HG03097 (cell line): ENCODE results near the gene CBLC.

Source experiments
- ATAC-seq: cut with Tn5 transposase; IDR thresholded peaks from one replicate; pipeline ENCODE4 v1.9.1; 2021; ENCODE audit not compliant: unreplicated experiment, low FRiP score

CBLC gene

GRCh38 chr19:44745887-44746600 is 31.6 kb upstream of the CBLC start:
- ATAC-seq: no peak

DNA sequence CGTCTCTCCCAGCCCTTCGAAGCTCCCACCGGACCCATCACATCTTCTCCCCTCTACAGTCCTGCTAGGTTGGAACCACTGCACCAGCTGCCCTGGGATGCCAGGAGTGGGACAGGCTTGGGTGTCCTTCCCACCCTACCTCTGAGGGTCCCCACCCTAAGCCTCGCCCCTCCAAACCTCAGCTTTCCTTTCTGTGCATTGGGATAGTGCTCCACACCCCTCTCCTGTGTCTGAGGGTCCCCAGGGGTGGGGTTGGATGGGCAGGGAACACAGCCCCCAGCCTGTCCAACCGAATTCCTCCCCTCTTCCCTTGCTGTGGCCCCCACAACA is 31.1 kb upstream of the CBLC start:
- ATAC-seq: no peak

DNA sequence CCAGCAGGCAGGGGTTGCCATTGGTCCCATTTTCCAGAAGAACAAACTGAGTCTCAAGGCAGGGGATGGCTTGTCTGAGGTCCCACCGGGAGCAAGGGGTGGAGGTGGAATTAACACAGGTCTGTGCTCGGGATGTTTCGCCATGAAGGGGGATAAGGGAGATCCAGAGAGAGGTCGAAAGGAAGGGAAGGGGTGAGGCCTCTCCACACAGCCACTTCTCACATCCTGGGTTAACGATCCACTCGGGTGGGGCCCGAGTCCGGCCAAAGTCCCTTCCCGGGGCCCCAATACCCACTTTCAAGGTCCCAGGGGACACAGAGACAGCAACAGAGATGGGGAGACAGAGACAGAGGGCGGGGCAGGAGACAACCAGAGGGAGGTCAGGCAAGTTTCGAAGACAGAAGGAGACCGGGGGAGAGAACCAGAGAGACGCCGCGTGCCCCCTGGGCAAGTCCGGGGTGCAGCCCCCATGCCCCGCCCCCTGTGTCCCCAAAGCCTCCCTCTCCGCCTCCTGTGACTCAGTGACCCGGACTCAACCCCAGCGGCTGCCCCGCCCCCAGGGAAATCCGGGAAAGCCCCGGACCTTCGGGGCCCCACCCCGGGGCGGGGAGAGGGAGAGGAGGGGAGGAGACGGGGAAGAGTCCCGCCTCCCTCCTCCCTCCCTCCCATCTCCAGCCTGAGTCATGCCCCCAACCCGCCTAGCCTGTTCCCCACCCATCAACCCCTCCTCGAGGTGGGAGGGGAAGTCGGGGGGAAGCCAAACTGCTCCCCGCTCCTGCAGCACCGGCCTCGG is 30.5 kb upstream of the CBLC start:
- ATAC-seq: peak; percentile 51

- no peak for ATAC-seq
Measured at GRCh38 chr19:44747739-44748425, 29.8 kb upstream of the CBLC start.

- ATAC-seq: no peak
Measured at GRCh38 chr19:44748426-44749254, 29.1 kb upstream of the CBLC start, which contains the start of gene BCL3. Gene BCL3, plus strand, starts transcription at chr19:44748708. Its CDS starts 83 bp downstream, at chr19:44748791.

GRCh38 chr19:44749292-44749691 is 28.4 kb upstream of the CBLC start:
- ATAC-seq: no peak

DNA sequence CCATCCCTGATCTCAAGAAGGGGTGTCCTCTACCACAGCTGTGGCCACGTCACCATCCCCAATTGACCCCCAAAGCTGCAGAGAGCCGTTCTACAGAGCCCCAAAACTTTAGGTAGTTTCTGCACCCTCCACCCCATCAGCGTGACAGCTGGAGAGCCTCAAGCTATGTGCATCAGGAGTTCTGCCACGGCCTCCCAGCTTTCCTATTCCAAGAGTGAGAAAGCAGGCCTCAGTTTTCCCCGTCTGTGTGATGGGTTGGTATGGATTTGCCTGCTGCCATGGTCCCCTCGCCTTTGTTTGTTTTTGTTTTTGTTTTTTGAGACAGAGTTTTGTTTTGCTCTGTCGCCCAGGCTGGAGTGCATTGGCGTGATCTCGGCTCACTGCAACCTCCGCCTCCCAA is 27.7 kb upstream of the CBLC start:
- ATAC-seq: no peak

DNA sequence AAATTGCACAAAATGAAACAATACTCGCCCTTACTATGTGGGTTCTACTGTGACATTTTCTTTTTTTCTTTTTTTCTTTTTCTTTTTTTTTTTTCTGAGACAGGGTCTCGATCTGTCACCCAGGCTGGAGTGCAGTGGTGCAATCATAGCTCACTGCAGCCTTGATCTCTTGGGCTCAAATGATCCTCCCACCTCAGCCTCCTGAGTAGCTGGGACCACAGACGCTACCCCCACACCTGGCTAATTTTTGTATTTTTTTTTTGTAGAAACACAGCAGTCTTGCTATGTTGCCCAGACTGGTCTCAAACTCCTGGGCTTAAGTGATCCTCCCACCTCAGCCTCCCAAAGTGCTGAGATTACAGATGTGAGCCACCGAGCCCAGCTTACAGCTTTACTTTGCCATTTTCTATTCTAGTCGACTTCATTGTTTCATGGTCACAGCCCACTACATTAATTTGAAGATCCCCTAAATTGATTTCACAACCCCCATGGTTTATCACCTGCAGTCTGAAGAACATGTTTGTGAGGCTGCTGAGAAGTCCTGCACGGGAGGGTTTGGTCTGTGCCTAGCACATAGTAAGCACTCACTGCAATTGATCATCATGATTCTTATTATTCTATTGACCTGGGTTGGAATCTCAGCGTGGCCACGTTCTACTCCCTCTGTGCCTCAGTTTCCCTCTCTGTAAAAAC is 25.4 kb upstream of the CBLC start:
- no peak for ATAC-seq

DNA sequence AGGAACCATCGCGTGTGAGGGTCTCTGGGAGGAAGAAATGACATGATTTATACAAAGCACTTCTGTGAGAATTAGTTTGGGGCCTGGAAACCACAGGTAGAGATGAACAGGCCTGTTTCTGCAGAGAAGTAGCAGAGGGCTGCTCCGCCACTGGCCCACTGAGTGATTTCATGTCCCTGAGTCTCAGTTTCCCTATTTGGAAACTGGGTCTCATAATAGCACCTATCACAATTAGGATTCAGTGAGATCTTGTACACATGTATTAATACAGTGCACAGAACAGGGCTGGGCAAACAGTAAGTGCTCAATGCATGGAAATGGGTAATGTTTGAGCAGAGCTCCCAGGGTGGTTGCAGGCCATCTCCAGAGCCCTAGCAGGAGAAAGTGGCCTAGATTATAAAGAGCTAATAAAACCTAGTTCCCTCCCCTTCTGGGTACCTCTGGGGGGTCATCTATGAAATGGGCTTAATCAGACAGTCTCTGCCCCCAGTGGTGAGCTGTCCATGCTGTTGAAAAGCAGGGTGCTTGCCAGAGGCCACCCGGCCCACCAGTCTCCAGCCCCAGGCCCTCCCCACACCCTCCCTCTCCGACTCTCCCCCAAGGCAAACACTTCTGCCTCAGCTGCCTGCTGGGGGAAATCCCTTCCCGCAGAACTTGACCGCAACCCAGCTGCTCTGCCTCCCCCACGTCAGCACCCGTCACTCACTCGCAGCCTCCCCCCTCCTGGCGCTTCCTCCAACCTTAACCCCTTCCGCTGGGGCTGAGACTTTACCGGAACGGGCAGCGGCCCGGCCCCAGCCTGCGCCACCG is 24.7 kb upstream of the CBLC start:
- ATAC-seq: peak; percentile 69

DNA sequence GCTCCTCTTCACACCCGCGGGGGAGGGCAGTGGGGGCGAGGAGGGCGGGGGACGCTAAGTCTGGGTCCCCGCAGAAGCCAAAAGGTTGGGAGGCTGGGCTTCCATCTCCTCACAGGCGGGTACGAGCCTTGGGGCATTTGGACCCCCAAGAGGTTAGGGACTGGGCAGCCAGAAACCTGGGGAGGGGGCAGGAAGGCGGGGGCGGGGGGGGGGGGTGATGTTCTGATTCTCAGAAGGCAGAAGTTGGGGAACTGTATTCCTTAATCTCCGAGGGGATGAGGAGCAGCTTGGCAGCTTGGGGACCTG is 24.1 kb upstream of the CBLC start:
- ATAC-seq: no peak

DNA sequence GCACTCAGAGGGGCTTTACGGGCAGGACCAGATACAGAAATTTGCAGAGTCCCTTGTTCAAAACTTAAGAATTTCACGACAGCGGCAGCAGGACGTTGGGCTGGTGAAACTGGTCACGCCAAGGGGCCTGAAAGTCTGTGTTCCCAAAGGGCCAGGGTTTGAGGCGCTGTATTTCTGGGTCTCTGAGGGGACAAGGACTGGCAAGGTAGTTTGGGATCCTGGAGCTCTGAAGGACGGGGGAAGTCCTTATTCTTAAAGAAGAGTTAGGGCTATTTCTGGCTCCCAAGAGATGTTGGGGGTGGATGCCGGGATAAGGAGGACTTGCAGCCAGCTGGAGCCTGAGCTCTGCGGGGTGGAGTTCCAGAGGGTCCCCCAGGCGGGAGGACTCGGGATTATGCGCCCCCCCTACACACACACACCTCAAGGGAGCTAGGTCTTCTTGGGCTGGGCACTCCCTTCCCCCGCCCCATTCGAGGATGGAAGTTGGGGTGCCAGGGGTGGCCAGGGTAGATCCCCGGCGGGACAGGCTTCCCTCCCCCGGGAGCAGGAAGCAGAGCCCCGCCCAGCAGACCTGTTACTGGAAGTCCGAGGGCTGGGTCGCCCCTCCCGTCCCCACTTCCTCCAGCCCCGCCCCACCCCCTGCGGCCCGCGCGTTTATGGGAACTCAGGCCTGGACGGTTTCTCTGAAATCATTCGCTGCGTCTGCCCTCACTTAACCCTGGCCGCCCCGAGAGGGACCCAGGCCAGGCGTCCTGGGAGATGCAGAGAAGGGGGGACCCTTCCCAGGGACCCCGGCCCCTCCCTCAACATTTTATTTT is 23.5 kb upstream of the CBLC start:
- ATAC-seq: peak; percentile 25

DNA sequence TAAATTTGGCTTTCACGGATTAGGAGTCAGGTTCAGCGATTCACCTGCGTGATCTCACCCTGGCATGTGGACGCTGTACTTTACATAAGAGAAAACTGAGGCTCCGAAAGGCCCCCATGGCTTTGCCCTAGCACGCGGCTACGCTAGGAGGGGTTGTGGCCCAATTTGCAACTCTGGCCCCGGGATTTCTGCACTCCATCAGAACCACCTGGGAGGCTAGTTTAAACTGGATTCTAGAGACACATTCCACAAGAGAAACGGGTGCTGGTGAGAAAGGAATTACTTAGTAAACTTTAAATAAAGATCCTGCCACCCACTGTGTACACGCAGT is 23.0 kb upstream of the CBLC start:
- no peak for ATAC-seq

DNA sequence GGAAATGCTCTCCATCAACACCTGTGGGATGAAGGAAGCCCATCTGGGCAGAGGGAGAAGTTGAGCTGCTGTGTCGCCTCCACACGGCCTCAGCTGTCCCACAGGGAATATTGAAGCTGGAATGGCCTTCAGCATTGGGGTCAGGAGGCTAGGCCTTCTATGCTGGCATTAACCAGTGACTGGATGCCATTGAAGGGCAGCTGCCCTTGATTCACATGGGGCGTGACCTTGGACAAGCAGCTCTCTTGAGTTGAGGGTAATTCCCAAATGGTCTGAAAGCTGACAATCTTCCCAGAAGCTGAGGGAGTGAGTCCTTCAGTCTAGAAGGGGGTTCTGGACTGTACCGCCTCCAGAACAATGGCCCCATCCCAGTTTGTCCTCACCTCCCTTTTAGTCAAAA is 22.5 kb upstream of the CBLC start:
- ATAC-seq: no peak

GRCh38 chr19:44756089-44756562 is 21.6 kb upstream of the CBLC start:
- ATAC-seq: no peak

- no peak for ATAC-seq
Measured at GRCh38 chr19:44757057-44757734, 20.5 kb upstream of the CBLC start.

DNA sequence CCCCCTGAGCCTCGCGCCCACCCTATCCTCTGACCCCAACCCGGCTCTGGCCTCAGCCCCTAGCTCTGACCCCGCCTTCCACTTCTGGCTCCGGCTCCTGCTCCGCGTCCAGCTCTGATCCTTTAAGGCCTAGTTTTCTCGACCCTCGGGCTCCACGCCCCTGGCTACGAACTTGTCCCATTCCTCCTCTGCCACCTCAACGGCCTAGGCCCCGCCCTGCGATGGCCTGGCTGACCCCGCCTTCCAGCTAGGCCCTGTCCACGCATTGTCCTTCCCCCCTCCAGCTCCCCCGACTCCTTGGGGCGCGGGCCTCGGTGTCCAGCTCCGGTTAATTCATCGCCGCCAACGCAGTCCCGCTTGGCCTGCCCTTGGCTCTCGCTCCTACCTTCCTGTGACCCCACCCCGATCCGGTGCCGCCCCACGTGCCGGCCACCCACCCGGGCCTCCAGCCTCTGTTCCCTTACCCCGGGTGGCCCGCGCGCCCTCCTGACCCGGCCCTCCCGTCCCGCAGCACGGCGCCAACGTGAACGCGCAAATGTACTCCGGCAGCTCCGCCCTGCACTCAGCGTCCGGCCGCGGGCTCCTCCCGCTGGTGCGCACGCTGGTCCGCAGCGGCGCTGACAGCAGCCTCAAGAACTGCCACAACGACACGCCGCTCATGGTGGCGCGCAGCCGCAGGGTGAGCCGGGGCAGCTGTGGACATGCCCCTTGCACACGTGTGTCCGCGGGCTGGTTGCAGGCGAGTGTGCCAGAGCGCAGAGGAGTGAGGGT is 19.8 kb upstream of the CBLC start:
- no peak for ATAC-seq

GRCh38 chr19:44758596-44758995 is 19.1 kb upstream of the CBLC start:
- ATAC-seq: no peak
